GM23248 (cell line): ENCODE data around the gene PDE8B.

ENCODE experiments used
- EZH2 ChIP-seq: fragments of 200-600 bp; sonication (generic); IDR thresholded peaks from 2 replicates; pipeline ENCODE4 v1.6.1; 2018; ENCODE audit warnings: antibody characterized with exemption, mild to moderate bottlenecking; ENCODE audit not compliant: insufficient read depth, poor library complexity, severe bottlenecking
- EZH2phosphoT487 ChIP-seq: fragments of 200-600 bp; sonication (generic); IDR thresholded peaks from 2 replicates; pipeline ENCODE4 v1.6.1; 2018; ENCODE audit warnings: antibody characterized with exemption, moderate library complexity, mild to moderate bottlenecking, low read depth; ENCODE audit not compliant: insufficient read depth

GRCh38 chr5:77171141-77171910 is 39.2 kb upstream of the PDE8B start:
- no peak for TF ChIP-seq EZH2
- TF ChIP-seq EZH2phosphoT487, result no peak
